OCI-LY7 (cell line): ENCODE measurements around the gene LIN52.

Experiments
- CTCF ChIP-seq: fragments of 200-600 bp; sonication (generic); conservative IDR thresholded peaks from 2 replicates; pipeline ENCODE4 v1.5.1; 2014; ENCODE audit warnings: mild to moderate bottlenecking, antibody characterized with exemption, low read length, moderate library complexity, mixed read lengths
- EZH2phosphoT487 ChIP-seq: fragments of 200-600 bp; sonication (generic); IDR thresholded peaks from 2 replicates; pipeline ENCODE4 v1.6.1; 2018; ENCODE audit warnings: low read depth, borderline replicate concordance, mild to moderate bottlenecking, mixed run types, antibody characterized with exemption, low read length, moderate library complexity, mixed read lengths

- no peak for TF ChIP-seq CTCF
- no peak for TF ChIP-seq EZH2phosphoT487
Observed at GRCh38 chr14:74042296-74042695, 42.5 kb upstream of the LIN52 start.
